ENCODE results near the gene TMEM106A. TPM values are rescaled to one million over a fixed set of nuclear protein-coding genes. Genes with fewer than 3 reads are reported as not detected.
A peak's percentile ranks its signal among the peaks of the same experiment; 100 is the strongest.

TMEM106A gene
- total and polyA plus RNA-seq, 2 of the 13 experiments (the other 11 are each of a cell fraction or from before 2014, with no cell fraction given): 16.9 to 35.9 TPM

- TF ChIP-seq ZNF562 (CRISPR knock-in tag; IDR thresholded peaks at IDR 0.05; ENCODE audit: borderline replicate concordance) (no peak), ARID5B (CRISPR knock-in tag; IDR thresholded peaks at IDR 0.05) (peak; percentile 49; the same call in 1 of the 2 replicates), CBFB (CRISPR knock-in tag; IDR thresholded peaks at IDR 0.05) (no peak), SNAI1 (CRISPR knock-in tag; IDR thresholded peaks at IDR 0.05; ENCODE audit: borderline replicate concordance) (peak; percentile 80; the same call in 1 of the 2 replicates), ZNF558 (CRISPR knock-in tag; IDR thresholded peaks at IDR 0.05; ENCODE audit: borderline replicate concordance) (0 out of 2 replicates have a peak, but pooled peaks have one; percentile 32), ZNF331 (CRISPR knock-in tag; IDR thresholded peaks at IDR 0.05) (no peak), RXRB (CRISPR knock-in tag; IDR thresholded peaks at IDR 0.05; ENCODE audit: borderline replicate concordance) (peak; percentile 36; the same call in 1 of the 2 replicates), POLR2AphosphoS2 (IDR thresholded peaks at IDR 0.05; ENCODE audit: low read depth, low read length) (no peak), NFIC (IDR thresholded peaks at IDR 0.05; ENCODE audit: low read length) (peak; percentile 61; the same call in 1 of the 2 replicates), HMGXB3 (CRISPR knock-in tag; IDR thresholded peaks at IDR 0.05; ENCODE audit: borderline replicate concordance) (peak; percentile 12; the same call in 1 of the 2 replicates), ATF7-NPFF (CRISPR knock-in tag; IDR thresholded peaks at IDR 0.05; ENCODE audit: low read depth) (no peak), HDAC1 (CRISPR knock-in tag; IDR thresholded peaks at IDR 0.05) (no peak), ZMYM4 (CRISPR knock-in tag; IDR thresholded peaks at IDR 0.05) (no peak), ZBTB44 (CRISPR knock-in tag; IDR thresholded peaks at IDR 0.05) (no peak), ADNP (CRISPR knock-in tag; IDR thresholded peaks at IDR 0.05) (no peak), ZNF768 (CRISPR knock-in tag; IDR thresholded peaks at IDR 0.05) (no peak), HOXA5 (CRISPR knock-in tag; IDR thresholded peaks at IDR 0.05) (no peak), HINFP (CRISPR knock-in tag; IDR thresholded peaks at IDR 0.05; ENCODE audit: low read depth) (no peak)
Measured at GRCh38 chr17:43171586-43172487, 39.8 kb upstream of the TMEM106A start (continued).

All from HepG2 (cell line).